G401 (cell line): ENCODE data around the gene PRM3. TPM values are rescaled to one million over a fixed set of nuclear protein-coding genes. Genes with fewer than 3 reads are reported as not detected.

Experiments used
- DNase-seq: peaks from one replicate; pipeline ENCODE4 v3.0.0-alpha.2; 2015; ENCODE audit warnings: low spot score
- in situ Hi-C: cut with HindIII; loops from 2 replicates; pipeline ENCODE4 v1.10.0; 2016; ENCODE audit warnings: low sequenced_read_pairs, mixed read lengths
- total RNA-seq: library from RNA; depleted of rRNA; stranded (reverse); fragments of >200 nt; shearing (Covaris generic); gene quantifications from 2 replicates; pipeline ENCODE4 v1.2.3, GENCODE V29; 2014; rRNA removed

PRM3 gene, protein sequence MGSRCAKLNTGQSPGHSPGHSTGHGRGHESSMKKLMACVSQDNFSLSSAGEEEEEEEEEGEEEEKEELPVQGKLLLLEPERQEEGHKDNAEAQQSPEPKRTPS
- not detected in 2 replicates for total RNA-seq

DNA sequence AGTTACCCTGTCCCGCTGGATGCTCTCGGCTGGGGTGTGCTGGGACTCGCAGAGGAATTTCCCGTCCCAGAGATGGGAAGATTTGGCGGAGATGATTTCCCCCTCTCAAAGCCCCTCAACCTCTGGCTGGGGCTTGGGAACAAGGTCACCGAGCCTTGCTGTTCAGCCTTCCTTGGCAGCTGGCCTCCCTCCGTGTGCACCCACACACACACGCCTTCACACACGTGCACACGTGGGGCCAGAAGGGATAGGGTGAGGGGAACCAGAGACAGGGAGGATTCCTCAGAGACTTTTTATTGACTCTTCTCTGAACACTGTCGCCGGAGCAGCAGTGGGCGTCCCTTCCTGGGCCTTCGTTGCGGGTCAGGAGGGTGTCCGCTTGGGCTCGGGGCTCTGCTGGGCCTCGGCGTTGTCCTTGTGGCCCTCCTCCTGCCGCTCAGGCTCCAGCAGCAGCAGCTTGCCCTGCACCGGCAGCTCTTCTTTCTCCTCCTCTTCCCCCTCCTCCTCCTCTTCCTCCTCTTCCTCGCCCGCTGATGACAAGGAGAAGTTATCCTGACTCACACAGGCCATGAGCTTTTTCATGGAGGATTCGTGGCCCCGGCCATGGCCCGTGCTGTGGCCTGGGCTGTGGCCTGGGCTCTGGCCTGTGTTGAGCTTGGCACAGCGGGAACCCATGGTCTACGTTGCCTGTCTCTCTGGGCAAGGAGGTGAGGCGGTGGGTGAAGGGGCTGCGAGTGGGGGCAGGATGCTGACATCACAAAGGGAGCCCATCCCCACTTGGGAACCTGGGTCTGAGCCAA, at the start of gene PRM3:
TSS of gene PRM3 (minus strand) at position 709 of the 800 bp plus-strand sequence. CDS start at position 675, 34 bp downstream.
- in situ Hi-C loops = no loop called here
- no peak for DNase-seq

DNA sequence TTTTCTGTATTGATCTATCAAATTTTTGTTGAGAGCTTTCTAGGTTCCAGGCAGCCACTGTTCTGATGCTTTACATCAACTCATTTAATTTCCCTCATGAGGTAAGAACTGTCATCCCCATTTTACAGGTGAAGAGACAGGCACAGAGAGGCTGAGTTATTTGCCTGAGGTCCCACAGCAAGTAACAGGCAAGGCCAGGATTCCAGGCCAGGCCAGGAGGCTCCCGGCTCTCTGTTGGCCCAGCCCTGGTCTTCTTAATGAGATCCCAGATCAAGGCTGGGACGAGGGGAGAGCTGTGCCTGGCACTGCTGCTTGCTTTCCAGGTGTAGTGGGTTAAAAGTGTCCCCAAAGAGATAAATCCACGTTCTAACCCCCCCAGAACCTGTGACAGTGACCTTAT, 49.4 kb upstream of the PRM3 start:
- in situ Hi-C loops = no loop called here

DNA sequence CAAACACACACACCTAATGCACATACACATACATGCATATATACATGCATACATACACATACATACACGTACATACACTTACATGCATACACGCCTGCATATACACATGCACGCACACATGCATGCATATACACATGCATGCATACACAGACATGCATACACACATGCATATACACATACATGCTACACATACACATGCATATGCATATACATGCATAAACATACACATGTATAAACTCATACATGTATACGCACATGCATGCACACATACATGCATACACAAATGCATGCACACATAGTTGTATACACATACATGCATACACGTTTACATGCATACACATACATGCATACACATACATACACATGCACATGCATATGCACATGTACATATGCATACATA, 48.2 kb upstream of the PRM3 start:
- in situ Hi-C loops = no loop called here
- no peak for DNase-seq

More for the DNA sequence above, 49.4 kb upstream of the PRM3 start:
- no peak for DNase-seq

DNA sequence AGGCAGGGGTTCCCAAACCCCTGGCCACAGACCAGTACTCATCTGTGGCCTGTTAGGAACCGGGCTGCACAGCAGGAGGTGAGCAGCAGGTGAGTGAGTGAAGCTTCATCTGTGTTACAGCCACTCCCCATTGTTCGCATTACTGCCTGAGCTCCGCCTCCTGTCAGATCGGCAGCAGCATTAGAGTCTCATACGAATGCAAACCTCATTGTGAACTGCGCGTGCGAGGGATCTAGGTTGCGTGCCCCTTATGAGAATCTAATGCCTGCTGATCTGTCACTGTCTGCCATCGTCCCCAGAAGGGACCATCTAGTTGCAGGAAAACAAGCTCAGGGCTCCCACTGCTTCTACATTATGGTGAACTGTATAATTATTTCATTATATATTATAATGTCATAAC, 46.7 kb upstream of the PRM3 start:
- in situ Hi-C loops = no loop called here
- no peak for DNase-seq

DNA sequence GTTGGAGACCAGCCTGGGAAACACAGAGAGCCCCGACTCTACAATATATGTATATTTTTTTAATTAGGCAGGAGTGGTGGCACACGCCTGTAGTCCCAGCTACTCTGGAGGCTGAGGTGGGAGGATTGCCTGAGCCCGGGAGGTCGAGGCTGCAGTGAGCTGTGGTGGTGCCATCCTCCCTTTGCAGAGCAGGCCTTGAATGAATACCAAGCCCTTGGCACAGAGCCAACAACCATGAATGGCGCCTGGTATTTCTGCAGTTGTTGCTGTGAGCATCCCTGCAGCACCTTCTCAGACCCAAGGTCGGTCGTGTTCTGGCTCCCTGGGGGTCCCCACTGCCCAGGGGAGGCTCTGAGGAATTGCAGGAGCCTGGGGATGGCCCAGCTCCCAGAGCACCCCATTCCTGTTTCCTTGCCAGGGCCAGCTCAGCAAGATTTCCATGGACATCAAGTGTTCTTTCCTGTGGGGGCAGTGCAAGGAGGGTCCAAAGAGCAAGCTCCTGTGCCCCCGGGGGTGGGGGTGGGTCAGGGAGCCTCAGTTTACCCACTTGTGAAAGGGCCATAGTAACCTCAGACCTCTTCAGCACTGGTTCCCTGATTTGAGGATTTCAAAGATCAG, 46.2 kb upstream of the PRM3 start:
- in situ Hi-C loops = no loop called here
- DNase-seq = no peak

DNA sequence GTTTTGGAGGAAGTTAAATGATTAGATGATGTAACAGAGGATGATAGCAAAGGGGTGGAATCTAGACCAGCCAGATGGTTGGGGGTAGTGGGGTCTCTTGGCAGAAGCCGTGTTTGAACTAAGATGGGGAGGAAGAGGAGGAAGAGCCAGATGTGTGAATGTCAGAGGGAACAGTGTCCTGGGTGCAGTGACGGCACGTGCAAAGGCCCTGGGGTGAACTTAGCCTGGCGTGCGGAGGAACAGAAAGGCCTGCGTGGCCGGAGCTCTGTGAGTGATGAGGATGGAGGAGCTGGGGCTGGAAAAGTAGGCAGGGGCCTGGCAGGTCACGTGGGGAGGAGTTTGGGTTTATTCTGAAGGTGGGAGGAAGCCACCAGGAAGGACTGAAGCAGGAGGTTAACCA, 45.4 kb upstream of the PRM3 start:
- DNase-seq = no peak
- in situ Hi-C loops = no loop called here

DNA sequence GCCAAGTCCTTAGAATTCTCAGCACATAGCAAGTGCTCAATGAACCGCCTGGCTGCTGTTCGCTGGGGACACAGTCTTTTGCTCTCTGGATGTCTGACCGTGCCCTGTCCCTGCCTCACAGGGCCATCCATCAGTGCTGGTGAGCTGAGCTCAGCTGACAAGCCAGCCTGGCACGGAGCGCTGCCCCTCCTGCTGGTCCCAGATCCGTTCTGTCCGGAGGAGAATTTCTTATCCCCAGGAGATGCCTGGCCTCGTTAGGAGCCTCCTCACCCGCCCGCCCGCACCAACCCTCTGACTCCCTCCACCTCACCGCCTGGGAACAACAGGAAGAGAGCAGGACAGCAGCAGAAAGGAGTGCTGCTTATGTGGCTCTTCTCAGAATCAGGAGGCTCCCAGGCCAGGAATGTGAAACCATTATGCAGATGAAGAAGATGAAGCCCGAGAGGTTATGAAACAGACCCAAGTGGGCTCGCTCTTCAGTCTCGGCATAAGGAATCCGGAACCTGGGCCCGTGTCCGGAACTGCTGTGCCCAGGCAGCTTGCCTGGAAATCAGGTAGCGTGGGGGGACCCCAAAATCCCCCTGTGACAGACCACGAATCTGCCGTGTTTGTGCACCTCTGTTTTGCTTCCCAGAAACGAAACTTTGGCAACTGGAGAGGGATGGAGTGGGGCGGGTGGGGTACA, 43.0 kb upstream of the PRM3 start:
- in situ Hi-C loops = no loop called here
- DNase-seq = no peak

DNA sequence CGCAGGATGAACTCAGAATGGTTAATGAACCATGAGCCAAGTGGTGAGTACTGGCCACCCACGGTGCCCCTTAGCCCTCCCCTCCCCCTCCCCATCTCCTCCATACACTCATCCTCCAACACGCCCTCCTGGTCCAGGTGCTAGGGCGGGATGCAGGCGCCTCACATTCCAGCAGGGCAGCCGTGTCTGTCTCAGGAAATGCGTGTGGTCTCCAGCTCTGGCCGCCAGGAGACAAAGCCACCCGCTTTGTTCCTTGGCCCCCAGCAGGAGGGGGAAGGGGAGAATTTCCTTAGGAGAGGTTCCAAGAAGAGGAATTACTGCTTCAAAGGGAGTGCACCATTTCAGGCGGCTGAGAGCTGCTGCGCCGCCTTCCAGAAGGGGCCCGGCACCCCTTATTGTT, 42.1 kb upstream of the PRM3 start:
- in situ Hi-C loops = no loop called here
- no peak for DNase-seq

DNA sequence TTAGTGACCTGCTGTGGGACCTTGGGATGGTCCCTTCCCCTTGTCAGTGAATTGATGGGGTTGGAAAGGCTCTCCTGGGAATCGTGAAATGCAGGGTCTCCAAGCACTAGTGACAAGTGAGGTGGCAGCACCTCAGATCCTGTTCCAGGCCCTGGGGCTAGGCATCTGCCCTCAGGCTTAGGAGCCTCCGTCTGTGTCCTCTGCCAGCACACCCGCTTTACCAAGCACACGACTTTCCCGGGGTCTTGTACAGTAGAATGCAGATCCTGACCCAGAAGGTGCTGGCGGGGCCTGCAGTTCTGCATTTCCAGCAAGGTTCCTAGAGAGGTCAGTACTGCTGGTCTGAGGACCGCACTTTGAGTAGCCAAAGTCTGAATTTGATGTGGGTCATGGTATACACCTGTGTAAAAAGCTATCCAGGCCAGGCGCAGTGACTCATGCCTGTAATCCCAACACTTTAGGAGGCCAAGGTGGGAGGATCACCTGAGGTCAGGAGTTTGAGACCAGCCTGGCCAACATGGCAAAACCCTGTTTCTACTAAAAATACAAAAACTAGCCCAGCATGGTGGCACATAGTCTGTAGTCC, 41.0 kb upstream of the PRM3 start:
- no peak for DNase-seq
- in situ Hi-C loops = no loop called here

DNA sequence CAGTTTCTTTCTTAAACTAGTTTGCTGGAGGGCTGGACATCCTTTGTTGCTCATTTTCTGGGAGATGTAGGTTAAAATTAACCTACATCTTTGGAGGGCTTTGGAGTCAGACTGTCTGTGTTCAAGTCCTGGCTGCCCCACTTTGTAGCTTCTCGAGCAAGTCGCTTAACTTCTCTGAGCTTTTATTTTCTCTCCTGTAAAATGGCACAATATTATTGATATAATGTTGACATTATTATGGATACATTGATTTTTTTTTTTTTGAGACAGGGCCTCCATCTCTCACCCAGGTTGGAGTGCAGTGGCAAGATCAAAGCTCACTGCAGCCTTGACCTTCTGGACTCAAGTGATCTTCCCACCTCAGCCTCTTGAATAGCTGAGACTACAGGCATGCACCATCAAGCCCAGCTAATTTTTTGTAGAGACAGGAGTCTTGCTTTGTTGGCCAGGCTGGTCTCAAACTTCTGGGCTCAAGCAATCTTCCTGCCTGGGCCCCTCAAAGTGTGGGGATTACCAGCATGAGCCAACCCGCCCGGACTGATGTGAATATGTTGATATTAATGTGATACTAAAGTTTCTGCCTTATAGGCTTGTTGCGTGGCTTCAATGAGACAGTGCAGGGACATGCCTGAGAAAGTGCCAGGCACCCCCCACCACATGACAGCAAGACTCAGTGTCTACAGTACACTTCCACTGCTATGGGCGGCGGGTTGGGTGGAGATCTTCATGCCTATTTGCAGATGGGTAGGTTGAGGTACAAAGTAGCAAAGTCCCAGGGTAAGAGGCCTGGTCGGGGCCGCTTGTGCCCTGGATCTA, 40.3 kb upstream of the PRM3 start:
- no peak for DNase-seq
- in situ Hi-C loops = no loop called here

DNA sequence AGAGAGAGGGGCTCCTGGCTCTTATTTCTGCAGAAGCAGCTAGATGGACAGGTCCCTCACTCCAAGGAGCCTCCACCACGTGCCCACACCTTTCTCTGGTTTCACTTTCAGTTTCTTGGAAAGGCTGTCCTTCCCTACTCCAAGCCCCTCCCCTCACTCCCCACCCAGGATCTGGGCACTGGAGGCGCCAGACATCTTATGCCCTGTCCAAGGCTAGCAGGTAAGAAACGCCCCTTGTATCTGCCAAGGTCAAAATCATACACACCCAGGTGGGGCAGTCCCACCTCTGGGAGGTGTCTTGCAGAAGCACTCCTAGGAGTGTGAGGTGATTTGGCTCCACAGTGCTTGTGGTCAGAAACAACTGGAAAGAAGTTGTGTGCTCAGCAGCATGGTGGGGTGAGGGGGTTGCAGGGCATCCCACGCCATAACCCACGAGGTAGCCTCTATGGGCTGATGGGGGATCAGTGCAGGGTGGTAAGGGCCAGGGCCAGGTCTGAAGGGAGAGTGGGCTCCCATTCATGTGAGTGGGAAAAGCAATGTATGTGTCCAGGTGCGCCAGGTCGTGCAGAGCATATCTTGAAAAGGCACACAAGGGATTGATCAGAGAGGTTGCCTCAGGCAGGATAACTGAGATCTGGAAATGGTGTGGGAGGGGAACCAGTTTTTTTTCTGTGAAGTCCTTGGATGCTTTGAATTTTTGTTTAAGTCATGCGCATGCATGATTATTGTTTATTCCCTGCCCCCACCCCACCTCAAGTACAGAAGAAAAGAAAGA, 39.5 kb upstream of the PRM3 start:
- no peak for DNase-seq
- in situ Hi-C loops = no loop called here

DNA sequence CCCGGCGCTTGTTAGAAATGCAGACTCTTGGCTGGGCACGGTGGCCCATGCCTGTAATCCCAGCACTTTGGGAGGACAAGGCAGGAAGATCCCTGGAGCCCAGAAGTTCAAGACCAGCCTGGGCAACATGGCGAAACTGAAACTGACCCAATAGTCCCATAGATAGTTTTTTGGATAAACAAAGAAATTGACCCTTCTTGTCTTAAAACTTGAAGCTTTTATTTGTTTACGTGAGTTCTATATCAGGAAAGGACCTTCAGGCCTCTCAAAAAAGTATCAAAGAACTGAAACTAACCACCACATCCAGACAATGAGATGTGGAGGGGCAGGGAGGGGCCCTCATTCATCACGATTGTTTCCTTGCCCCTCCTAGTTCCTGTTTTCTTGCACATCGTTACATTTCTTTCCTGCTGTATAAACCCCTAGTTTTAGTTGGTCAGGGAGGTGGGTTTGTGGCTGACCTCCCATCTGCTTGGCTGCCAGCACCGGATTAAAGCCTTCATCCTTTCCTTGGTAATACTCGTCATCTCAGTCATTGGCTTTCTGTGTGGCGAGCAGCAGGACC, 37.6 kb upstream of the PRM3 start:
- in situ Hi-C loops = no loop called here
- DNase-seq = no peak

DNA sequence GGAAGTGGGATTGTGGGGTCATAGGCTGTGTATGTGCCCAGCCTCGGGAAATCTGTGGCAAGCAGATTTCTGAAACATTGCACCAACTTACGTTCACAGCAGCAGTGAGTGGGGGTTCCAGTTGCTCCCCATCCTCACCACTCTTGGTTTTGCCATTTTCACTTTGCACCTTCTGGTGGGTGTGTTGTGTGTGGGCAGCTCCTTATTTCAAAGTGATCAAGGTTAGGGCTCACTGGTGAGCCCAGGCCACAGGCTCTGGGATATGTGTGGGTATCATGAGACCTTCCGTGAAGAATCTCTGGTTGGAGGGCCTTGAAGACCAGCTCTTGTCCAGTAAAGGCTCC, 37.2 kb upstream of the PRM3 start:
- in situ Hi-C loops = no loop called here

DNA sequence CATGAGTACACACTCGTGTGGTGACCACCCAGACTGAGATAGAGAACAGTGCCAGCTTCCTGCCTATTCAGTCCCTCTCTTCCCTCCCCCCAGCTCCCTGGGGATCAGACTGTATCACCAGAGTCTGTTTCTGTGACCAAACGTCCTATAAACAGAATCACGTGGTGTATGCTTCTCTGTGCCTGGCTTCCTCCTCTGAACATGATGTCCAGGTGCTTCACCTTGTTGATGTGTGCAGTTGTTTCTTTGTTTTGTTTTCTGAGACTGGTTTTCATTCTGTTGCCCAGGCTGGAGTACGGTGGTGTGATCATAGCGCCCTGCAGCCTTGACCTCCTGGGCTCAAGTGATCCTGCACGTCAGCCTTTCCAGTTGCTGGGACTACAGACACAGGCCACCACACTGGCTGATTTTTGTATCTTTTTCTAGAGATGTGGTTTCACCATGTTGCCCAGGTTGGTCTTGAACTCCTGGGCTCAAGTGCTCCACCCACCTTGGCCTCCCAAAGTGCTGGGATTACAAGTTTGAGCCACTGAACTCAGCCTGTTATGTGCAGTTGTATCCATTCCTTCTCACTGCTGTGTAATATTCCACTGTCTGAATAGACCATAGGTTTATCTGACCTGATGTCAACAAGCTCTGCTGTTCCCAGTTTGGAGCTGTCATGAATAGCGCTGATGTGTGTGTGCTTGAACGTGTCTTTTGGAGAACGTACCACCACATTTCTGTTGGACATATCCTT, 36.6 kb upstream of the PRM3 start:
- no peak for DNase-seq
- in situ Hi-C loops = no loop called here

More for the DNA sequence above, 37.2 kb upstream of the PRM3 start:
- no peak for DNase-seq

DNA sequence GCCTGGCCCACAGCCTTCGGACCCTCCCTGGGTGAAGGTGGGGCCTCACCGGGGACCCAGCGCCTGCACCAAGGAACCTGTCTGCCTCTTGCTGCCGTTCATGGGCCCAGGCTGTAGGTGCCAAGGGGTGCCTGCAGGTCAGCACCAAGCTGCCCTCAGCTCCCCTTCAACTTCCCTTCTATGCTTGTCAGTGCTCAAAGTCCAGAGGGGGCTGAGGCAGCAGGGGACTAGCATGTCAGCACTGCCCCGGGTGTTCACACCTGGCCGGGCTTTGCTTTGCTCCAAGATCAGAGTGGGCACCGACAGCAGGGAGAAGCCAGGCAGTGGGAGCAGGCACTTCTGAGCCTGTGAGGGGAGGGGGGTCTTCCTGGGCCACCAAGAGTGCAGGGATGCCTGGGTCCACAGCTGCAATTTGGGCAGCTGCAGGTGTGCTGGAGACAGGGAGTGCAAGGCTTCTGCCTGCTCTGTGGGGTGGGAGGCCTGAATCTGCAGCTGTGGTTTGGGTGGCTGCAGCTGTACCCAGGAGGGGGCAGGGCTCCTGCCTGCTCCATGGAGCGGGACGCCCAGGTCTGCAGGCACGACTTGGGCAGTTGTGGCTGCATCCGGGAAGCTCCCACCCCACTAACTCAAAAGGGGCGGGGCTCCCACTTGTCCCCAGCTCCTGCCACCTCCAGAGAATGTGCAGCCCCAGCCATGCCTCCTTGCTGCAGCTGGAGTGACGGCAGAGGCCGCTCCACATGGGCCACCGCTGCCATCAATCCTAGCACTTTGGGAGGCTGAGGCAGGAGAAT, 35.3 kb upstream of the PRM3 start:
- in situ Hi-C loops = no loop called here
- no peak for DNase-seq

DNA sequence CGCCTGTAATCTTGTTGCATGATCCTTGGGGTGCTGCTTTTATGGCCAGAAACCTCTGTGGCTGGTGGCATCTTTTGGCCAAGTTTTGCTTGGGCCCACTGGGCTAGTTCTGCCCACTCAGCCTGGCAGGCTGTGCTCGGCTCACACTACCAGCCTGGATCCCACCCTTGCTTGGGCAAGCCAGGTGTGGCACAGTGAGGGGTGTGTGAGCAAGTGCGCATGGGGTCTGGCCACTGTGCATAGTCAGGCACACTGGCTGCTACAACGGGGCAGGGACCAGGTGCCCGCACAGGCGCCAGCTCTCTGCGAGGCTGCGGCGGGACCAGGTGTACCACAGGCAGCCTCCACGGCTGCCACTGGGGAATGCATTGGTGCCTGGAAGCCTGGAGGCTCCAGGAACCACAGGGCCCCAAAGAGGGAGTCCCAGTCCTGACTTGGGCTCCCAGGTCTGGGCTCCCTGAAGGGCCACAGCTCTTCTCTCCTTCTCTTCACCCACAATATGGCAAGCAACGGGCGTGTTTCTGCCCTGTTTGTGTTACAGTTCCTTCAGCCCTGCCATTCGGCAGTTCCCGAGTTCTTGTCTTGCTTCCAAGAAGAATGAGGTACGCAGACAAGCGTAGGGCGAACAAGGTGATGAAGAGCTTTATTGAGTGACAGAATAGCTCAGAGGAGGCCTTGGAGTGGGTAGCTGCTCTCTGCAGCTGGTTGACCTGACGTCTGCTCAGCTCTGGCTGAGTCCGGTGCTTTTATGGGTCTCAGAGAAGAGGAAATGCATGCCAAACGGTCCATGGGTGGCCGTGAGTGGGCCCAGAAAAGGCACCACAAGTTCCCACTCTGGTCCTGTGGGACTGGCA, 34.4 kb upstream of the PRM3 start:
- no peak for DNase-seq
- in situ Hi-C loops = no loop called here
